ENCODE measurements around the gene SAMD4B. TPM values are rescaled to one million over a fixed set of nuclear protein-coding genes. Genes with fewer than 3 reads are reported as not detected.

SAMD4B gene
- total and polyA plus RNA-seq, 9 of the 15 experiments (the other 6 are each of a cell fraction or from before 2014, with no cell fraction given) = 3.4 to 90.5 (median 38.0) TPM

- in situ Hi-C loops (cut with MboI) (no loop called here), intact Hi-C loops (cut with micrococcal nuclease) (no loop called here)
- ATAC-seq = no peak
- no peaks in the 10 kb centered on the region for H3K27me3 ChIP-seq (ENCODE audit: control insufficient read depth in 2 of 2, insufficient read depth in 2 of 2, low read length in 2 of 2)
- WGBS (ENCODE audit: insufficient coverage, low coverage, missing lambda C conversion rate) = 96% methylated on average over 12 of the region's 17 CpGs
- no peaks in the 10 kb centered on the region for H3K9me3 ChIP-seq (replicated peaks; ENCODE audit: control insufficient read depth, insufficient read depth, low read depth, low read length)
- H3K4me3 ChIP-seq = no peak overlapping the region
- FAIRE-seq = no peak
- H3K4me2 ChIP-seq (ENCODE audit: insufficient read depth, low read length) = no peak overlapping the region
- H3K27ac ChIP-seq (ENCODE audit: extremely low read depth, low read depth, low read length) = no peak overlapping the region
- H3K9me1 ChIP-seq (ENCODE audit: control insufficient read depth, insufficient read depth, low read length) = peaks cover 13% of the 10 kb centered on the region
- H3K79me2 ChIP-seq (ENCODE audit: control insufficient read depth, insufficient read depth, low read length) = 0 out of 3 replicates have a peak, but pooled peaks cover 3% of the 10 kb centered on the region
- no TSS peak for BruUV-seq (replicated peaks)
- CTCF ChIA-PET (ENCODE audit: low intra/inter-chr PET ratio) = no interaction called here
- no peak for DNase-seq (ENCODE audit: extremely low read depth in 1 of 4, low spot score in 3 of 4)
- peaks cover 30% of the 10 kb centered on the region for H4K20me1 ChIP-seq (replicated peaks; ENCODE audit: control insufficient read depth, insufficient read depth, low read length)
- no peak overlapping the region for H3K9ac ChIP-seq (ENCODE audit: insufficient read depth in 1 of 2, low read depth in 2 of 2, low read length in 2 of 2)
- H3K36me3 ChIP-seq (ENCODE audit: control insufficient read depth, insufficient read depth, low read length) = peaks cover 100% of the 10 kb centered on the region
- TF ChIP-seq POLR2G (IDR thresholded peaks at IDR 0.05; ENCODE audit: low read depth, low read length) (peak; percentile 49; the same call in 1 of the 2 replicates), ZNF699 (CRISPR knock-in tag; IDR thresholded peaks at IDR 0.05; ENCODE audit: insufficient replicate concordance) (no peak)
- peaks cover 17 to 27% of the 10 kb centered on the region in 2 experiments for H3K4me1 ChIP-seq (replicated peaks in 1 of 2; ENCODE audit: control insufficient read depth in 2 of 2, insufficient read depth in 2 of 2, low read length in 2 of 2)
- no peak overlapping the region for H2AFZ ChIP-seq (ENCODE audit: low read depth, low read length)
- POLR2A ChIA-PET = interaction anchor here (0.5 to 2.5 kb wide), 2 partner anchors 10 to 52 kb away, joined by 3 to 15 read pairs; partner anchors contain the start of genes MED29 and PAF1
Measured at GRCh38 chr19:39380521-39381502, 38.6 kb downstream of the SAMD4B start.

Data from K562 (cell line).